Activated naive CD8-positive, alpha-beta T cell (primary cell): ENCODE measurements around the gene PRSS16.
A peak's percentile ranks its signal among the peaks of the same experiment; 100 is the strongest.
"Not testable (repeated sequence)": the region's sequence is repeated elsewhere in the genome, so short reads cannot be mapped to it uniquely, and the experiment has no call there.

Experiments used
- H3K27ac Mint-ChIP-seq: one replicate; pipeline ENCODE4 v1.8.0; 2021; ENCODE audit warnings: mixed read lengths
- H3K27me3 Mint-ChIP-seq: one replicate; pipeline ENCODE4 v1.8.0; 2021; ENCODE audit warnings: mixed read lengths
- H3K36me3 Mint-ChIP-seq: one replicate; pipeline ENCODE4 v1.8.0; 2021; ENCODE audit warnings: mixed read lengths
- H3K4me1 Mint-ChIP-seq: one replicate; pipeline ENCODE4 v1.8.0; 2021; ENCODE audit warnings: low read depth, mixed read lengths
- H3K4me3 Mint-ChIP-seq: one replicate; pipeline ENCODE4 v1.8.0; 2021; ENCODE audit warnings: mild to moderate bottlenecking, mixed read lengths
- H3K9me3 Mint-ChIP-seq: one replicate; pipeline ENCODE4 v1.8.0; 2021; ENCODE audit warnings: low read depth, mixed read lengths

Gene PRSS16

GRCh38 chr6:27260836-27261375 lies 13.4 kb downstream of the PRSS16 start:
- Mint-ChIP-seq H3K4me1 (no peaks in the 10 kb centered on the region), H3K36me3 (no peaks in the 10 kb centered on the region), H3K4me3 (no peak overlapping the region), H3K9me3 (no peaks in the 10 kb centered on the region), H3K27ac (no peak overlapping the region), H3K27me3 (peaks cover 40% of the 10 kb centered on the region)

DNA sequence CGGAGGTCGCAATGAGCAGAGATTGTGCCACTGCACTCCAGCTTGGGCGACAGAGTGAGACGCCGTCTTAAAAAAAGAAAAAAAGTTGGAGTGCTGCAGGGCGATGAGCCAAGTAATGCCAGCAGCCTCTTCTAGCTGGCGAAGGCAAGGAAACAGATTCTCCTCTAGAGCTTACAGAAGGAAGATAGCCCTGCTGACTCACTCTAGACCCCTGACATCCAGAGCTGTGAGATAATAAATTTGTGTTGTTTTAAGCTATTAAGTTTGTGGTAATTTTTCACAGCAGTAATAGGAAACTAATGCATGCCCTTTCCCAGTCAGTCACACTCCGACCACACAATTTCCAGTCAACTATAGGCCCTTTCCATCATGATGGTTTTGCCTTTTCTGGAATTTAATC lies 16.4 kb downstream of the PRSS16 start:
- no peaks in the 10 kb centered on the region for H3K9me3 Mint-ChIP-seq
- no peak overlapping the region for H3K4me3 Mint-ChIP-seq
- peaks cover 45% of the 10 kb centered on the region for H3K27me3 Mint-ChIP-seq
- H3K4me1 Mint-ChIP-seq = no peaks in the 10 kb centered on the region
- peaks cover 2% of the 10 kb centered on the region for H3K36me3 Mint-ChIP-seq
- no peak overlapping the region for H3K27ac Mint-ChIP-seq

DNA sequence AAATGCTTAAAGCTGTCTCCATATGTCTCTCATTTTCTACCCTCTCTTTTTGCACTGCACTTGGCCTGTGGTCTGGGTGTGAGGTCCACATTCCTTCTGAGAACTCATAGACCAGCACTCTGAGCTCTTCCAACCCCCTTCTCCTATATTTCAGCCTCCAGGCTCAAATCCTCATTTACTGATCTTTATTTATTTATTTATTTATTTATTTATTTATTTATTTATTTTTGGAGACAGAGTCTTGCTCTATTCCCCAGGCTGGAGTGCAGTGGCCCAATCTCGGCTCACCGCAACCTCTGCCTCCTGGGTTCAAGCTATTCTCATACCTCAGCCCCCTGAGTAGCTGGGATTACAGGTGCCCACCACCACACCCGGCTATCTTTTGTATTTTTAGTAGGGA lies 19.5 kb downstream of the PRSS16 start:
- H3K36me3 Mint-ChIP-seq, H3K4me1 Mint-ChIP-seq, H3K27ac Mint-ChIP-seq, H3K9me3 Mint-ChIP-seq, H3K4me3 Mint-ChIP-seq: not testable (repeated sequence)
- H3K27me3 Mint-ChIP-seq = peaks cover 46% of the 10 kb centered on the region

DNA sequence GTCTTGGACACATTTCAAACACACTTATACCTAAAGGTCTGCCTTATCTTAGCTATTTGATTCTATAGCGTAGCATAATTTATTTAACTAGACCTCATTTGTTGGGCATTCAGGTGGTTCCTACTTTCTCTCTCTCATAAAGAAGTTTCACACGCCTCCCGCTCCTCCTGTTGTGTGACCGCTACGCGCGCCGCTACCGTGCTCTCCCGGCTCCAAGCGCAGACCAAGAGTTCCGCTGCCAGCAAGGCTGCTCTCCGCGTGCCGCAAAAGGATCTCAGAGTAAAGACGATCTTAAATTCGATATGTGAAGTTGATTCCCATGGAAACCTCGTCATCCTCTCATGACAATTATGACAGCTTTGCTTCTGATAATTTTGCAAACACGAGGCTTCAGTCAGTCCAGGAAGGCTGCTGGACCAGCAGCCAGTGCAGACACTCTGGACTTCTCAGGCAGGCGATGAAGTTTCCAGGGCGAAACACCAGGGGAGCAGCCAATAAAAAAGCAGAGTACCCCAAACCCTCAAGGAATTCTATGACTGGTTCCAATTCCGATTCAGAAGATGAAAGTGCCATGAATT lies 20.4 kb downstream of the PRSS16 start:
- H3K27me3 Mint-ChIP-seq = peaks cover 49% of the 10 kb centered on the region
- no peaks in the 10 kb centered on the region for H3K4me1 Mint-ChIP-seq
- H3K27ac Mint-ChIP-seq = no peak overlapping the region
- H3K4me3 Mint-ChIP-seq = no peak overlapping the region
- H3K9me3 Mint-ChIP-seq = no peaks in the 10 kb centered on the region
- peaks cover 2% of the 10 kb centered on the region for H3K36me3 Mint-ChIP-seq

- Mint-ChIP-seq H3K4me3 (no peak overlapping the region), H3K27me3 (peaks cover 51% of the 10 kb centered on the region), H3K36me3 (peaks cover 2% of the 10 kb centered on the region), H3K27ac (no peak overlapping the region), H3K4me1 (no peaks in the 10 kb centered on the region), H3K9me3 (no peaks in the 10 kb centered on the region)
These were observed 21.3 kb downstream of the PRSS16 start for GRCh38 chr6:27268803-27269202.

DNA sequence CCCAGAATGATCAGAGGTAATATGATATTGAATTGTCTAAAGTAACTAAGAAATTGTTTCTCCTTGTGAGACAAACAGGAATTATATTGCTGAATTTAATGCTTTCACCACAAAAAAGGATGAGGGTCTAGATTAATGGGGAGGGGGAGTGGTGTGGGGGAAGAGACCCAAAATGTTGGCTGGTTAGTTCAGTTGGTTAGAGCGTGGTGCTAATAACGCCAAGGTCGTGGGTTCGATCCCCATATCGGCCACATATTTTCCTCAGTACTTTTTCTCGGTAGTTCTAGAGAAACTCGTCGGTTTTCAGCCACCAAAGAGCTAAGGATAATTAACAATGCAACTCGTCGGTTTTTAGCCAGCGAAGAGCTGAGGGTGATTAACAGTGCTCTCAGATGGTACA lies 26.3 kb downstream of the PRSS16 start:
- Mint-ChIP-seq H3K27me3 (peaks cover 55% of the 10 kb centered on the region), H3K4me1 (no peaks in the 10 kb centered on the region), H3K36me3 (no peaks in the 10 kb centered on the region), H3K27ac (no peak overlapping the region), H3K9me3 (no peaks in the 10 kb centered on the region), H3K4me3 (no peak overlapping the region)

DNA sequence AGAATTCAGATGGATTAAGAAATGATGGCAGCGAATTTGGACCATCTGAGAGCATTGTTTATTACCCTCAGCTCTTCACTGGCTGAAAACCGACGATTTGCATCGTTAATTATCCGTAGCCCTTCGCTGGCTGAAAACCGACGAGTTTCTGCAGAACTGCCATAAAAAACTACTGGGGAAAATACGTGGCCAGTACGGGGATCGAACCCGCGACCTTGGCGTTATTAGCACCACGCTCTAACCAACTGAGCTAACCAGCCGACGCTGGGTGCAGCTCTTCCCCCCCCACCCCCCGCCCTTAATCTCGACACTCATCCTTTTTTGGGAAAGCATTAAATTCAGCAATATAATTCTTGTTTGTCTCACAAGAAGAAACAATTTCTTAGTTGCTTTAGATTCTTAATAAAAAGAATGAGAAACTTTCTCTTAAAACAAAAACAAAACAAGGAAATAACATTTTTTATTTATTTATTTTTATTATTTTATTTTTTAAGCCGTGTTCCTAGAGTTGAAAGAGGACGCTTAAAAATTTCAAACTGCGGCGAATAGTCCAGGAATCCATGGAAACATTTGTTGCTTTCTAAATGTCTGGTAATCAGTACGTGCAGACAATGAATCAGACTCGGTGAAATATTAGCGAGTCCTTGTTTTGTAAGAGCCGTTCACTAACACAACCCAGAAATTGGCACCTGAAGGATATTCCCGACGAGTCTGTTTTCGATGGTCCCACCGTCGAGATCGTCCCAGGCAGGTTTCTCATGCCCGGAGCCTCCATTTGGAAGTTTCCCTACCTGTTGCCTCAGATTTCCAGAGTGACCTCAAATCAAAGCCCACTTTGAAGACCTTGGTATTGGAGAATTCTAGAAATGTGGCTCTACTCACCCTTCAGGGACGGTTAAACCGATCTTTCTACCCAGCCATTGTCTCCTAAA lies 27.8 kb downstream of the PRSS16 start:
- H3K4me3 Mint-ChIP-seq = no peak overlapping the region
- no peak overlapping the region for H3K27ac Mint-ChIP-seq
- H3K4me1 Mint-ChIP-seq = peaks cover 4% of the 10 kb centered on the region
- no peaks in the 10 kb centered on the region for H3K36me3 Mint-ChIP-seq
- H3K27me3 Mint-ChIP-seq = peaks cover 57% of the 10 kb centered on the region
- no peaks in the 10 kb centered on the region for H3K9me3 Mint-ChIP-seq

GRCh38 chr6:27279513-27280063 lies 32.1 kb downstream of the PRSS16 start:
- Mint-ChIP-seq H3K27ac (no peak overlapping the region), H3K4me3 (peak overlapping the region; percentile 56), H3K4me1 (peaks cover 4% of the 10 kb centered on the region), H3K9me3 (peaks cover 4% of the 10 kb centered on the region), H3K27me3 (peaks cover 63% of the 10 kb centered on the region), H3K36me3 (peaks cover 10% of the 10 kb centered on the region)

- H3K9me3 Mint-ChIP-seq = peaks cover 4% of the 10 kb centered on the region
- peak overlapping the region; percentile 72 for H3K27ac Mint-ChIP-seq
- peaks cover 4% of the 10 kb centered on the region for H3K4me1 Mint-ChIP-seq
- peak overlapping the region; percentile 56 for H3K4me3 Mint-ChIP-seq
- H3K27me3 Mint-ChIP-seq = peaks cover 66% of the 10 kb centered on the region
- H3K36me3 Mint-ChIP-seq = peaks cover 10% of the 10 kb centered on the region
These were observed 32.6 kb downstream of the PRSS16 start for GRCh38 chr6:27280064-27280539.

- Mint-ChIP-seq H3K27me3 (peaks cover 68% of the 10 kb centered on the region), H3K36me3 (peaks cover 12% of the 10 kb centered on the region), H3K4me1 (peaks cover 4% of the 10 kb centered on the region), H3K4me3 (peak overlapping the region; percentile 56), H3K9me3 (peaks cover 4% of the 10 kb centered on the region), H3K27ac (peak overlapping the region; percentile 72)
These were observed 33.1 kb downstream of the PRSS16 start for GRCh38 chr6:27280540-27281000.

GRCh38 chr6:27281105-27281539 lies 33.6 kb downstream of the PRSS16 start:
- Mint-ChIP-seq H3K27me3 (peaks cover 68% of the 10 kb centered on the region), H3K4me3 (no peak overlapping the region), H3K9me3 (peaks cover 4% of the 10 kb centered on the region), H3K4me1 (peaks cover 4% of the 10 kb centered on the region), H3K36me3 (peaks cover 15% of the 10 kb centered on the region), H3K27ac (no peak overlapping the region)

DNA sequence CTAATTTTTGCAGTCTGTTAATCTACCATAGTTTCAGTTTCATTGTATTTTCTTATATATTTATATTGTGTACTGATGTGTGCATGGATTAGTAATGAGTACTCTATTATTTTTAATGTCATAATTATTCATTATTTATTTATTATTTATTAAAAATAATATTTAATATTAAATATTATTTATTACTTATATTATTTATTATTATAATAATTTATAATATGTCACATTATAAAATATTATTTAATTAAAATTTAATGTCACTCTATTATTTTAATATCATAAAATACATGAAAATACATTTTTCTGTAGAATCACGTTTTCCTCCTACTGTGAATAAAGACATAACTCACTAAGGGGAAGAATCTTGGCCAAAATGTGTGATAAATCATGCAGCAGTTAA lies 34.1 kb downstream of the PRSS16 start:
- H3K36me3 Mint-ChIP-seq = peaks cover 18% of the 10 kb centered on the region
- peaks cover 70% of the 10 kb centered on the region for H3K27me3 Mint-ChIP-seq
- peaks cover 4% of the 10 kb centered on the region for H3K4me1 Mint-ChIP-seq
- no peak overlapping the region for H3K27ac Mint-ChIP-seq
- no peak overlapping the region for H3K4me3 Mint-ChIP-seq
- H3K9me3 Mint-ChIP-seq = peaks cover 4% of the 10 kb centered on the region

DNA sequence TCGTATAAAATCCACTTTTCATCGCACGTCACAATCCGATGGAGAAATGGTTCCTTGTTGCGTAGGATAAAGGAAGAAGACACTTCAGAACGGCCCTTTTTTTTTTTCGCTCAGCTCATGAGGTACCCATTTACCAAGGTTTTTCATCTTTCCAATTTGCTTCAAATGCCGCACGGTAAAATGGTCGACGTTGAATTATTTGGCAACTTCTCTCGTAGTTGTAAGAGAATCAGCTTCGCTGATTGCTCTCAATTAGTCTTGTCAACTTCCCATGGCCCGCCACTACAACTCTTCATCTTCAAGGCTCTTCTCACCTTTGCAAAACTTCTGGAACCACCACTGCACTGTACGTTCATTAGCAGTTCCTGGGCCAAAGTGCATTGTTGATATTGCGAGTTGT lies 35.8 kb downstream of the PRSS16 start:
- H3K27ac Mint-ChIP-seq = peak overlapping the region; percentile 79
- peaks cover 18% of the 10 kb centered on the region for H3K36me3 Mint-ChIP-seq
- peaks cover 6% of the 10 kb centered on the region for H3K4me1 Mint-ChIP-seq
- peaks cover 4% of the 10 kb centered on the region for H3K9me3 Mint-ChIP-seq
- peaks cover 70% of the 10 kb centered on the region for H3K27me3 Mint-ChIP-seq
- H3K4me3 Mint-ChIP-seq = no peak overlapping the region

DNA sequence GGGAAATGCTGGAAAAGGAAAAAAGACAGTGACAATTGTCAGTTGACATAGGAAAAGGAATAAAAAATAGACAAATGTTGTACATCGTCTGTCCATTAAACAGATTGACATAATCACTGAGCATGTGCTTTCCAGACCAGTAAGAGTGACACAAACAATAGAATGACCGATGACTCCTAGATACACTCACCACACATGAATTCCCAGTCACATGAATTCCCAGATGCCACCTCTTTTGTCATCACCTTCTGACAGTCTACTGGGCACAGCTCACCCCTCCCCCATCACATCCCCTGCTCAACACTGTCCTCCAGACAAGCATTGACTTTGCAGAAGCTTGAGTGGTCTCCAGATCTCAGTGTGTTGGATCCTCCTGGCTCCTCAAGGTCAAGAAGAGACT lies 38.6 kb downstream of the PRSS16 start:
- Mint-ChIP-seq H3K27me3 (peaks cover 77% of the 10 kb centered on the region), H3K36me3 (peaks cover 21% of the 10 kb centered on the region), H3K4me3 (no peak overlapping the region), H3K27ac (no peak overlapping the region), H3K9me3 (peaks cover 16% of the 10 kb centered on the region), H3K4me1 (peaks cover 4% of the 10 kb centered on the region)

- Mint-ChIP-seq H3K4me1 (peaks cover 4% of the 10 kb centered on the region), H3K9me3 (peaks cover 21% of the 10 kb centered on the region), H3K4me3 (no peak overlapping the region), H3K36me3 (peaks cover 20% of the 10 kb centered on the region), H3K27ac (peak overlapping the region; percentile 6), H3K27me3 (peaks cover 79% of the 10 kb centered on the region)
These were observed 40.2 kb downstream of the PRSS16 start for GRCh38 chr6:27287751-27288135.
